WTC11 (cell line): ENCODE data around the gene DLX2.

Source experiments
- TF ChIP-seq, protein P1 (sequence below): fragments of 200-600 bp; IDR thresholded peaks from 2 replicates; pipeline ENCODE4 v1.8.0; 2022; ENCODE audit warnings: antibody characterized with exemption
- TF ChIP-seq, protein P2 (sequence below): sonication (generic); formaldehyde crosslinking; IDR thresholded peaks from 2 replicates; pipeline ENCODE4 v1.8.1; 2023; ENCODE audit warnings: mild to moderate bottlenecking, missing genetic modification reagents
- TF ChIP-seq, protein P3 (sequence below): sonication (generic); formaldehyde crosslinking; IDR thresholded peaks from 2 replicates; pipeline ENCODE4 v1.8.1; 2022; ENCODE audit warnings: low read depth, mild to moderate bottlenecking, moderate library complexity, missing genetic modification reagents, borderline replicate concordance
- TF ChIP-seq, protein P4 (sequence below): sonication (generic); formaldehyde crosslinking; conservative IDR thresholded peaks from 2 replicates; pipeline ENCODE4 v1.8.1; 2023; ENCODE audit warnings: mild to moderate bottlenecking, low read depth, missing genetic modification reagents, moderate library complexity

DNA sequence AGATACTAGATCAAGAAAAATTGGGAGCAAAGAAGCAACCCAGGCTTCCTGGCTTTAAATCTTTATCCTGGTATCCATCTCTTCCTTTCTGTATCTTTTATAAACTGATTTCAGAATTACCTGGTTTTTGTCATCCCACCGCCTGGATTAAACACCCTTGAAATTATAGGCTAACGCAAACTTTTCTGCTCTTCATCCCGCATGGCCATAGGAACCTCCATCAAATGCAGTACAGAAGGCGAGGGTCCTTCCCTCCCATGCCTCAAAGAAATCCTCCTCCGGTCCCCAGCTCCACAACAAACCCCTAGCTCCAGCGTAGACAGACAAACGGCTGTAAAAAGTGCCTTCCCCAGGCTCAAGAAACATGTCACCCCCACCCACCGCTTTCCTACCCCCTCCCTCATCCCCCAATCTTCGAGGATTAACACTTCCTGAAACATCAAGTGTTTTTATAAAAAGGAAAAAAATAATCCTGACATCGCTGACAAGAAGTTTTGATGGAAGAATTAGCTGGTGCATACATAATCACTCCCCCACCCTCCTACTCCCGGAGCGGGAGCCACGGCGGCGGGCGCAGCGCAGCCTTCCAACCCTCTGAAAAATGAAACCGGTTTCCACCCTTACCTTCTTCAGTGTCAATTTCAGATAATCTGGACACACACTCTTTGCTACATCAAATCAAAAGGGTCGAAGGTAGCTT, 9.8 kb downstream of the DLX2 start:
- TF ChIP-seq, protein P1, sequence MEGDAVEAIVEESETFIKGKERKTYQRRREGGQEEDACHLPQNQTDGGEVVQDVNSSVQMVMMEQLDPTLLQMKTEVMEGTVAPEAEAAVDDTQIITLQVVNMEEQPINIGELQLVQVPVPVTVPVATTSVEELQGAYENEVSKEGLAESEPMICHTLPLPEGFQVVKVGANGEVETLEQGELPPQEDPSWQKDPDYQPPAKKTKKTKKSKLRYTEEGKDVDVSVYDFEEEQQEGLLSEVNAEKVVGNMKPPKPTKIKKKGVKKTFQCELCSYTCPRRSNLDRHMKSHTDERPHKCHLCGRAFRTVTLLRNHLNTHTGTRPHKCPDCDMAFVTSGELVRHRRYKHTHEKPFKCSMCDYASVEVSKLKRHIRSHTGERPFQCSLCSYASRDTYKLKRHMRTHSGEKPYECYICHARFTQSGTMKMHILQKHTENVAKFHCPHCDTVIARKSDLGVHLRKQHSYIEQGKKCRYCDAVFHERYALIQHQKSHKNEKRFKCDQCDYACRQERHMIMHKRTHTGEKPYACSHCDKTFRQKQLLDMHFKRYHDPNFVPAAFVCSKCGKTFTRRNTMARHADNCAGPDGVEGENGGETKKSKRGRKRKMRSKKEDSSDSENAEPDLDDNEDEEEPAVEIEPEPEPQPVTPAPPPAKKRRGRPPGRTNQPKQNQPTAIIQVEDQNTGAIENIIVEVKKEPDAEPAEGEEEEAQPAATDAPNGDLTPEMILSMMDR = no peak
- TF ChIP-seq, protein P2, sequence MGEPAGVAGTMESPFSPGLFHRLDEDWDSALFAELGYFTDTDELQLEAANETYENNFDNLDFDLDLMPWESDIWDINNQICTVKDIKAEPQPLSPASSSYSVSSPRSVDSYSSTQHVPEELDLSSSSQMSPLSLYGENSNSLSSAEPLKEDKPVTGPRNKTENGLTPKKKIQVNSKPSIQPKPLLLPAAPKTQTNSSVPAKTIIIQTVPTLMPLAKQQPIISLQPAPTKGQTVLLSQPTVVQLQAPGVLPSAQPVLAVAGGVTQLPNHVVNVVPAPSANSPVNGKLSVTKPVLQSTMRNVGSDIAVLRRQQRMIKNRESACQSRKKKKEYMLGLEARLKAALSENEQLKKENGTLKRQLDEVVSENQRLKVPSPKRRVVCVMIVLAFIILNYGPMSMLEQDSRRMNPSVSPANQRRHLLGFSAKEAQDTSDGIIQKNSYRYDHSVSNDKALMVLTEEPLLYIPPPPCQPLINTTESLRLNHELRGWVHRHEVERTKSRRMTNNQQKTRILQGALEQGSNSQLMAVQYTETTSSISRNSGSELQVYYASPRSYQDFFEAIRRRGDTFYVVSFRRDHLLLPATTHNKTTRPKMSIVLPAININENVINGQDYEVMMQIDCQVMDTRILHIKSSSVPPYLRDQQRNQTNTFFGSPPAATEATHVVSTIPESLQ (CRISPR knock-in tag) = no peak
- TF ChIP-seq, protein P3, sequence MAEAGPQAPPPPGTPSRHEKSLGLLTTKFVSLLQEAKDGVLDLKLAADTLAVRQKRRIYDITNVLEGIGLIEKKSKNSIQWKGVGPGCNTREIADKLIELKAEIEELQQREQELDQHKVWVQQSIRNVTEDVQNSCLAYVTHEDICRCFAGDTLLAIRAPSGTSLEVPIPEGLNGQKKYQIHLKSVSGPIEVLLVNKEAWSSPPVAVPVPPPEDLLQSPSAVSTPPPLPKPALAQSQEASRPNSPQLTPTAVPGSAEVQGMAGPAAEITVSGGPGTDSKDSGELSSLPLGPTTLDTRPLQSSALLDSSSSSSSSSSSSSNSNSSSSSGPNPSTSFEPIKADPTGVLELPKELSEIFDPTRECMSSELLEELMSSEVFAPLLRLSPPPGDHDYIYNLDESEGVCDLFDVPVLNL = no peak
- TF ChIP-seq, protein P4, sequence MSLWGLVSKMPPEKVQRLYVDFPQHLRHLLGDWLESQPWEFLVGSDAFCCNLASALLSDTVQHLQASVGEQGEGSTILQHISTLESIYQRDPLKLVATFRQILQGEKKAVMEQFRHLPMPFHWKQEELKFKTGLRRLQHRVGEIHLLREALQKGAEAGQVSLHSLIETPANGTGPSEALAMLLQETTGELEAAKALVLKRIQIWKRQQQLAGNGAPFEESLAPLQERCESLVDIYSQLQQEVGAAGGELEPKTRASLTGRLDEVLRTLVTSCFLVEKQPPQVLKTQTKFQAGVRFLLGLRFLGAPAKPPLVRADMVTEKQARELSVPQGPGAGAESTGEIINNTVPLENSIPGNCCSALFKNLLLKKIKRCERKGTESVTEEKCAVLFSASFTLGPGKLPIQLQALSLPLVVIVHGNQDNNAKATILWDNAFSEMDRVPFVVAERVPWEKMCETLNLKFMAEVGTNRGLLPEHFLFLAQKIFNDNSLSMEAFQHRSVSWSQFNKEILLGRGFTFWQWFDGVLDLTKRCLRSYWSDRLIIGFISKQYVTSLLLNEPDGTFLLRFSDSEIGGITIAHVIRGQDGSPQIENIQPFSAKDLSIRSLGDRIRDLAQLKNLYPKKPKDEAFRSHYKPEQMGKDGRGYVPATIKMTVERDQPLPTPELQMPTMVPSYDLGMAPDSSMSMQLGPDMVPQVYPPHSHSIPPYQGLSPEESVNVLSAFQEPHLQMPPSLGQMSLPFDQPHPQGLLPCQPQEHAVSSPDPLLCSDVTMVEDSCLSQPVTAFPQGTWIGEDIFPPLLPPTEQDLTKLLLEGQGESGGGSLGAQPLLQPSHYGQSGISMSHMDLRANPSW (CRISPR knock-in tag) = no peak
